SK-N-SH treated with all-trans-retinoic acid at 6 μM for 48 hours (cell line): Measurements from ENCODE around the gene LAMTOR4.
"Not testable (repeated sequence)": the region's sequence is repeated elsewhere in the genome, so short reads cannot be mapped to it uniquely, and the experiment has no call there.

Source experiments
- ARNTL ChIP-seq: fragments of 450-650 bp; formaldehyde crosslinking; IDR thresholded peaks from 2 replicates; pipeline ENCODE4 v1.5.0; 2020; ENCODE audit warnings: low read depth, mild to moderate bottlenecking, moderate library complexity, borderline replicate concordance
- CREB5 ChIP-seq: fragments of 250-450 bp; sonication (Bioruptor Pico); IDR thresholded peaks from 2 replicates; pipeline ENCODE4 v1.5.1; 2020; ENCODE audit warnings: low read depth, mild to moderate bottlenecking, moderate library complexity
- GLIS3 ChIP-seq: fragments of 250-450 bp; sonication (Bioruptor Pico); IDR thresholded peaks from 2 replicates; pipeline ENCODE4 v1.5.0; 2020; ENCODE audit warnings: mild to moderate bottlenecking, moderate library complexity
- ISL1 ChIP-seq: fragments of 250-450 bp; sonication (Bioruptor Pico); IDR thresholded peaks from 2 replicates; pipeline ENCODE4 v2.1.2; 2022; ENCODE audit warnings: mild to moderate bottlenecking, moderate library complexity
- PATZ1 ChIP-seq: fragments of 250-450 bp; sonication (Bioruptor Pico); IDR thresholded peaks from 2 replicates; pipeline ENCODE4 v1.8.0; 2020; ENCODE audit warnings: mild to moderate bottlenecking, moderate library complexity, borderline replicate concordance
- POU6F1 ChIP-seq: fragments of 250-450 bp; sonication (Bioruptor Pico); IDR thresholded peaks from 2 replicates; pipeline ENCODE4 v1.8.0; 2021; ENCODE audit warnings: low read depth, mild to moderate bottlenecking, moderate library complexity, borderline replicate concordance
- PPARA ChIP-seq: fragments of 250-450 bp; sonication (Bioruptor Pico); IDR thresholded peaks from 2 replicates; pipeline ENCODE4 v1.5.0; 2020; ENCODE audit warnings: mild to moderate bottlenecking, borderline replicate concordance
- RARB ChIP-seq: fragments of 250-450 bp; sonication (Bioruptor Pico); IDR thresholded peaks from 2 replicates; pipeline ENCODE4 v1.8.0; 2021; ENCODE audit warnings: mild to moderate bottlenecking, moderate library complexity
- ZC3H10 ChIP-seq: fragments of 250-450 bp; sonication (Bioruptor Pico); IDR thresholded peaks from 2 replicates; pipeline ENCODE4 v1.5.1; 2021; ENCODE audit warnings: mild to moderate bottlenecking, moderate library complexity
- ZFP3 ChIP-seq: fragments of 250-450 bp; sonication (Bioruptor Pico); IDR thresholded peaks from 2 replicates; pipeline ENCODE4 v1.5.0; 2020; ENCODE audit warnings: mild to moderate bottlenecking, moderate library complexity
- ZFP30 ChIP-seq: fragments of 450-650 bp; formaldehyde crosslinking; IDR thresholded peaks from 2 replicates; pipeline ENCODE4 v1.5.0; 2022; ENCODE audit warnings: mild to moderate bottlenecking, moderate library complexity
- ZNF70 ChIP-seq: fragments of 450-650 bp; formaldehyde crosslinking; IDR thresholded peaks from 2 replicates; pipeline ENCODE4 v1.5.0; 2020; ENCODE audit warnings: mild to moderate bottlenecking, moderate library complexity

GRCh38 chr7:100180084-100180483 is 31.4 kb downstream of the LAMTOR4 start:
- not testable (repeated sequence) for TF ChIP-seq CREB5 (CRISPR knock-in tag); PPARA (CRISPR knock-in tag); POU6F1 (CRISPR knock-in tag); RARB (CRISPR knock-in tag); GLIS3 (CRISPR knock-in tag); ZFP3 (CRISPR knock-in tag); ISL1 (CRISPR knock-in tag); ZC3H10 (CRISPR knock-in tag); ARNTL (CRISPR knock-in tag); PATZ1; ZNF70; ZFP30
